ENCODE results near the gene RNLS. TPM values are rescaled to one million over a fixed set of nuclear protein-coding genes. Genes with fewer than 3 reads are reported as not detected.

Gene RNLS
- total RNA-seq, 1 donor from 2014 or later, result 1.2 TPM

DNA sequence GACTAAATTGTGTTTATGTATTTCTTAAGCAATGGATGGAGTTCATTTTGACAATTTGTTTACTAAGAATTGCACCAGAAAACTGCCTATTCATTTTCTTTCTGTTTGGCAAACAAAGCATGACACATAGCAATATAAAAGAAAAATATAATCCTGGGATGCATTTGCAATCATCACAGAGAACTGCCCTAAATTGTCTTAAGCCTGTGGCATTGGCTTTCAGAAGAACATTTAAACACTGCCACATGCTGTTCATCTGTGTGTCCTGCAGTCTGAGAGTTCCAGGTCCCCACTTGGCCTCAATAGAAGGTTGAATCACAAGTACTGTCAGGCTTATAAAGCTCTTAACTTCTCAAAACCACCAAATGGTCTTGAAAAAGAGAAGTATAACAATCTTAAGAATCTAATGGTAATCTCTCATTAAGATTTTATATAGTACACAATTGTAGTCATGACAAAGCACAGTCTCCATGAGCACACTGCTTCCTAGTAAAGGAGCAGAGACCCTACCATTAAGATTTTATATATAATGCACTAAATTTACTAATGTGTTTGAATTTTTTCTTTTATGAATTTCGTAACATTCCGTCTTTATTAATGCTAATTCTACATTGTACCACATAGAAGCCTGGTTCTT lies 29.9 kb downstream of the RNLS start:
- intact Hi-C loops (cut with micrococcal nuclease), result loop anchor here (1.0 to 10.0 kb wide), 5 partner anchors 438 to 896 kb away; partner anchors contain the start of gene ATAD1

- intact Hi-C loops (cut with micrococcal nuclease), result loop anchor here (10.0 kb wide), 1 partner anchor 436 kb away; no protein-coding TSS in a partner anchor
These were observed 31.9 kb downstream of the RNLS start for GRCh38 chr10:88551246-88551645.

DNA sequence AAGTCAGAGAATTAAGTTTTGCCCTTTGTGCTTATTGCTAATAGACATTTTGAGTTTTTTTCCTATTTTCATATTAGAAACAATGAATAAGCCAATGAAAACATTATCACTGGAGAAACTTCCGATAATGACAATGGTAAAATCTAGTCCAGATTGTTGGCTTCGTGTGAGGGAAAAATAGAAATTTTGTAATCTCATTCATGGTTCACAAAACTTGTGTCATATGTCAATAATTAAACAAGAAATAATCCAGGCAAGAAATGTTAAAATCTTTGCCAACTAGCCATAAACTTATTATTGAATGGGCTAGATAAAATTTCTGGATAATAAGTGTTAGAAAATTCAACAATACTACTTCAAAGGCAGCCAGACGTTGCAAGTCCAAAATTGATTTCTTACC lies 36.6 kb downstream of the RNLS start:
- intact Hi-C loops (cut with micrococcal nuclease), result loop anchor here (5.0 kb wide), 1 partner anchor 159 kb away; no protein-coding TSS in a partner anchor

GRCh38 chr10:88545359-88545758 lies 37.8 kb downstream of the RNLS start:
- intact Hi-C loops (cut with micrococcal nuclease), result loop anchor here (5.0 kb wide), 1 partner anchor 158 kb away; no protein-coding TSS in a partner anchor

DNA sequence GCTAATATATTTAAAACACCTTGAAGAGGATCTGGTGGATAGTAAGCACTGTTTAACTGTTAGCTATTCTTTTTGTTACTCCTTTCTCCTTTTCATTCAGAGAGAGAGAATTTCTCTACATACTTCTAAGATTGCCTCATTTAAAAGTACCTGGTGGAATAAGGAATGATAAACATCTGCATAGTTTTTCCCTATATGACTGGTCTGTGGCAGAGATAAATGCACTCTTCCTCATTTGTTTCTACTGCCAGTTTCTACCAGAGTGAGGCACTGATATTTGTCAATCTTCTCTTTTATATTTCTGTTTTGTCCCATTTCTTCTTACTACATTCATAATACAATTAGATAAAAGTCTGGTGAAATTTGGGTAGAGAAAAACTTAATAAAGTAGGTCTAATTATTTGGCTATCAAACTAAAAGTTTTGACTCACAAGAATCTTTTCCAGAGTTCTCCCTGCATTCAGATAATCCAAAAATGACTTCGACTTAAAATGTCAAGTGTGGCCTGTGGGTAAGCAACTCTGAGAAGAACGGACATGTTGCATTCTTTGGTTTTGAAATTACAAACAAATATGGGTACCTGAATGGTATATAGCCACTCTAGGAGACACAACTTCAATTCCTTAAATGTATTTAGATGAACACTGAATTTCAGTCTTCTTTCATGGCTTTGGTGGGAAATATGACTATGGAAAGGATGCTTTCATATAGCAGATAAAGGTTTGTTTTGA lies 38.8 kb downstream of the RNLS start:
- intact Hi-C loops (cut with micrococcal nuclease), result no loop called here

DNA sequence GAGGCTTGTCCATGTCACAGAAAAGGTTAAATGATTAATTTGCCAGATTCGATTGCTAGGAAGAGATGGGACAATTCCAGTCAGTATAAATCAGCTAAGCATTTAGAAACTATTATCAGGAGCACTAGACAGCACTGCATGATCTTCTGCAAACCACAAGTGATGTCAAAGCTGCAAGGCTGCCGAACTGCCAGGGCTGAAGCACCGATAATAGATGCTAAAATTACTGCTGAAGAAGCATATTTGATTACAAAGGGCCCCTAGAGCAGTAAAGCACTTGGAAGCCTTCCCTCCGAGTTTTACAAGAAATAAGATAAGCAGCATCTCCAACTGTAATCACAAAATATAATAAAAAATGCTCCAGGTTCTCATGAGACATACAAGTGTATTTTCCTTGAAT lies 40.6 kb downstream of the RNLS start:
- intact Hi-C loops (cut with micrococcal nuclease), result no loop called here

DNA sequence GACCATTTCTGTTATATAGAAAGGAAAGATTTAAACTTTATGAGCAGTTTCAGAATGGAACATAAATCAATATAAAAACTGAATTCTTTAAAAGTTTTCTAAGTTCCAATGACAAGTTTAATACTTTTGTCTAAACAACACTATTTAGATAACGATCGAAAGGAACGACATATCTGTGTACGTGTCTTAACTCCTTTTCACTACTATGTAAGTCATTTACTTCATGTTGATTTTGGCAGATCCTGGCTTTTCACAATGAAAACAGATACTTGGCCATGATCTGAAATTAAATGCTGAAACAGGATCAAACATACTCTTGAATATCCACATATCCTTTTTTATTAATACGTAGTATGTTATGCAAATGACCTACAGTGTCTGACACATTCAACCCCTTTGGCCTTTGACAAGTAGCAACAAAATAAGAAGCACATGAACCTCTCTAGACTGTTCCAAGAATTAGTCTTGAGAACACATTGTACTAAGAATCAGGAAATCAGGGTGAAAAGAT lies 41.9 kb downstream of the RNLS start:
- intact Hi-C loops (cut with micrococcal nuclease), result no loop called here

DNA sequence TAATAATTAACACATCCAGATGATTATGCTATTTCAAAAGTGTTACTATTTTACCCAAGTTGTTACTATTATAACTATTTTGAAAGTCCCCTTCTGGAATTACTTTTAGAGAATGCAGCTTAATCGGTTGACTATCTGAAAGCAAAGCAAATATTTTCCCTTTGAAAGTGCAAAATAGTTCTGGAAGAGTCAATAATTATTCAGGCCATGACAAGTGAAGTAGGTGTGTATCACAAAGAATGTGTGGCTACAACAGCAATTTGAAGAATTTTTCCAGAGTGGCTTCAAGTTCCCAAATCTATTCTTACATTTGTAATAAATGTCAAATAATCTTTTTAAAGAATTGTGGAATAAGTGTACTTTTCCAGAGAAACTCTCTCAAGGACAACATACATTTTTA lies 42.8 kb downstream of the RNLS start:
- intact Hi-C loops (cut with micrococcal nuclease), result no loop called here

DNA sequence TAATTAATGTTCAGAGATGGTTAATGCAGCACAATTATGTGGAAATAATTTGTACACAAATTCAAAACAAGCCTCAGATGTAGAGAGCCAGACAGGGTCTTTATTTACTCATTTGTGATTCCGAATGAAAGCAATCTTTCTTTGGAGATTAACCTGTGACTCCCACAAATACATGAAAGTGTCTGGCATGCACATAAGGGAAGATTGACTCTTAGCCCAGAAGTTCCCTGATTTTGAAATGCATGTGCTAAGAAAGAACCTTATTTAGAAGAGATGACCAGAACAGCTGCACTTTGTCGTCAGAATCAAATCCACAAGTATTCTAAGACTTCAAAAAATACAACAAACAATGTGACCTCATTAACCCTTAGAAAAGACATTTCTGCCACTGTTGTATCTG lies 45.1 kb downstream of the RNLS start:
- intact Hi-C loops (cut with micrococcal nuclease), result no loop called here

DNA sequence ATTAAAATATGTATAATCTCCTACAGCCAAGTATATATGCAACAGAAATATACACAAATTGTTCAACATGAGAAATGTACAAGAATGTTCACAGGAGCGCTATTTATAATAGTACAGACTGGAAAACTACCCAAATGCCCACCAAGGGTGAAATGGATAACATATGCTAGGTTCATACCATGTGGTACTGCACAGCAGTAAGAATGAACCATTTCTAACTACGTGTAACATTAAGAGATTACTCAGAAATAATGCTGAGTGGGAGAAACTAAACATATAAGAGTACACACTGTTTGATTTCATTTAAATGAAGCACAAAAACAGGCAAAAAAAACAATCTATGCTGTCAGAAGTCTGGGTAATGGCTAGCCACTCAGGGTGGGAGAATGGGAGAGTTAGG lies 45.8 kb downstream of the RNLS start:
- intact Hi-C loops (cut with micrococcal nuclease), result no loop called here

GRCh38 chr10:88536437-88536836 lies 46.7 kb downstream of the RNLS start:
- intact Hi-C loops (cut with micrococcal nuclease), result no loop called here

DNA sequence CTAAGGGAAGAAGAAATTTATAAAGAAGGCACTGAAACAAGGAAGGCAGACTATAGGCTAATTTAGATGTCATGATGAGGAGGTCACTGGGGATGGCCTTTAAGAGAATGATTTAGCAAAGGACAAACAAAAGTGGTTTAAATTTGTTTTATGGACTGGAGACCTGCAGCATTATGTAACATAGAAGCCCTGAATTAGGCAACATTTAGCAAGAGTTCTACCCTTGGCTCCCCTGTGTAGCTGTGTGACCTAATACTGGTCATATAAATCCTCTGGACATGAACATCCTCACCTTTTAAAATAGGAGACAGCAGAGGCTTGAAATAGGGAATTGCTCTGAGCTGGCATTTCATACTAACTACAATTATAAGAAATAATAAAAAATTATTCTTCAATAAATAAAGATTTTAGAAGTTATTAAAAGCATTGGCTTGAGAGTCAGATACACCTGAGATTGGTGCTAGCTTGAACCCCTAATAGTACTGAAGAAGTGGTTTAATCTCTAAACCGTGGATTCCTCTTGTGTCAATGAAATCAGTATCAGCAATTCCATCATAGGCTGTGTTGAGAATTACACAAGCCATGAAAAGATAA lies 48.9 kb downstream of the RNLS start:
- intact Hi-C loops (cut with micrococcal nuclease), result no loop called here

DNA sequence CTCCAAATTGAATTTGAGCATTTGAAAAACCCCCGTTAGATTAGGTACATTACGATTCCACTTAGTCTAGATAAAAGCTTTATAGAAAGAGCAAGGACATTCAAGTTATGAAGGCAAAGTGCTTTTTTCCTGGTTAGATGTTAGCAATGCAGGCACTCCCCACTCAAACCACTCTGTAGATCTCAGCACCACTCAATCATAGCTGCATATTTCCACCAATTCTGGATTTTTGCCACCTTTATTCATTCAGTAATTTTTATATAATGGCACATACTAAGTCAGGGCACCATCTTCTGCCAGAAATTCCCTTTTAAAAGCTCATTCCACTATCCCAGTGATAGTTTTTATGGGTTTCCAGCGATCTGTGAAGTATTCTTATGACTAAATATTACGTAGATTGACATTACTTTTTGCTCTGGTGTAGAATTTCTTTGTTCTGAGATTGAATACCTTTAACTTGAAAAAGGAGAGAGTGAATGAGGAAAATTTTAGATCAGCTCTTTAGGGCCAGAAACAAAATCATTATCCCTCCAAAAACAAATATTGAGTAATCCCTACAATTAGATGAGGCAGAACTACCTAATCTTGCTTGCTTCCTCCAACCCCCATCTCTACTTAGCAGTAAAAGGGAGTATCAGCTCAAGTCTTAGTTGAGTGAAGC lies 51.6 kb downstream of the RNLS start:
- intact Hi-C loops (cut with micrococcal nuclease), result no loop called here

DNA sequence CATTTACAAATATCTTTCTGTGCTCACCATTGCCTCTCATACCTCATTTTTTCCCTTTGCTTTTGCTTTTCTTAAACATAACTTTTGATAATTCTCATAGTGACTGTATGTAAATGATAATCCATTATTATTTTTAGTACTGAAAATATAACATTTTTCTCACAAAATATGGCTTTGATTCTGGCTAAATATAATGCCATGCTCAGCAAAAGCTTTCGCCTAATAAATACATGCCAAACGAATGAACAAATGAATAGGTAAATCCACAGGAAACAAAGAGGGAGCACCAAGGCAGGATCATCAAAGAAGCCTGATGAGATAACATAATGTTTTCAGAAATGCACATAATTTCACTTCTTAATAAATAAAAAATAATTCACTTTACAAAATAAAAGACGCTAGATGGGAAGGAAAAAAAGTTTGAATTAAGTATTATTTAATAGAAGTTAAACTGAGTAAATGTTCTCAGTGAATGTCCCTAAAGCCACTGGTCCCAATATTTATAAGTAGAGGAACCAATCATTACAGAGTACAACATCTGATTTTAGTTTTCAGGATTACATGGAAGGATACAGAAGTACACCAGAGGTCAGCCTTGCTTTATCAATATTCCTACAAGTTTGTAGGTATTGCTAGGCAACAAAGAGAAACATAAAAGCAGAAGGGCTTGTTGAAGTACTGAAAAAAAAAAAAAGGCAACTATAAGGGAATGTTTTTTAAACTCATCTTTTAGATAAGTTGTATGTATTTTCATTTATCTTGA lies 52.3 kb downstream of the RNLS start:
- intact Hi-C loops (cut with micrococcal nuclease), result no loop called here

GRCh38 chr10:88530093-88530492 lies 53.0 kb downstream of the RNLS start:
- intact Hi-C loops (cut with micrococcal nuclease), result no loop called here

DNA sequence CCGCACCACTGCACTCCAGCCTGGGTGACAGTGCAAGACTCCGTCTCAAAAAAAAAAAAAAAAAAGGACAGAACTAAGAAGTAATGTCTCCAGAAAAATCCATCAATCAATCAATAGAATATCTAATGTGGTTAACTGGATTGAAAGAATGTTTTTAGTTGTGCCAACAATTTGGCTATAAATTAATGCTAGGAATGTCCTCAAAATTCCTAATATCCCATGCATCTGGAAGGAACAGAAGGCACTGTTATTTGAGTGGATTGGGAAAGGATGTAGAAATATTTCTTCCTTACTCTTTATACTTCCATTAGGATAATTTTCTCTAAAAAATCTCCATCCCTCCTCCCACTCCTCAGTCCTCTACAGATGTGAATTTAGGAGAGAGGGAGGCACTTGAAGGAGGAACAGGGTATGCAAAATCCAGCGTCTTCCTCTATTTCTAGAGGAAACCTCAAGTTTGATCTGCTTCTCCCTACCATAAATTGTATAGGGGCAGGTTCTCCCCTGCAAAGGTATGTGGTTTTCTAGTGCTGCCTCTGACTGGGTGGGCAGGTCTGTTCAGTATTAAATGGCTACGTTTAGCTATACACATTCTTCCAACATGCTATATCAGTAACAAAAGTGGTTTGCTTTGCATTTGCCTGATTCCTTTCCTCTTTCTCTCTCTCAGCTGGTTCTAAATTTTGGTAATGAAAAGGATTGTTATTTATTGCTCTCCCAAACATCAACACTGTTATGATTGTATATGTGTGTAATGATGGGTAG lies 54.1 kb downstream of the RNLS start:
- intact Hi-C loops (cut with micrococcal nuclease), result no loop called here

DNA sequence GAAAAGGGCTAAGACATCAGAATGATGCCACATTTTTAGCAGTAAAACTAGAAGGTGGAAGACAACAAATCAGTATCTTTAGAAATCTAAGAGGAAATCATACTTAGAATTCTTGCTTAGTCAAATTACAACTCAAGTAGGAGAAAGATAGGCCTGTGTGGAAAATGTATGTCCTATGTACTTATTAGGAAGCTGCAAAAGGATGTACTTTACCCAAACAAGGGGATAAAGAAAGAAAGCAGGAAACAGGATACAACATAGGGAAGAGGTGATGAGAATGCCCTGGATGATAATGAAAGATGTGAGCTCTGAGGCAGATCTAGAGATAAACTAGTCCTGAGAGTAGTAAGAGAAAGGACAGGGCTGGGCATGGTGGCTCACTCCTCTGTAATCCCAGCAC lies 54.9 kb downstream of the RNLS start:
- intact Hi-C loops (cut with micrococcal nuclease), result no loop called here

- intact Hi-C loops (cut with micrococcal nuclease), result no loop called here
These were observed 55.9 kb downstream of the RNLS start for GRCh38 chr10:88527245-88527644.

GRCh38 chr10:88526501-88527105 lies 56.5 kb downstream of the RNLS start:
- intact Hi-C loops (cut with micrococcal nuclease), result no loop called here
